GM13976 (cell line): ENCODE results near the gene ZNF710.

Source experiments
- DNase-seq: peaks from one replicate; pipeline ENCODE4 v3.0.0; 2012; ENCODE audit warnings: low spot score
- CTCF ChIP-seq: IDR thresholded peaks from 2 replicates; pipeline ENCODE4 v1.5.1; 2012; ENCODE audit warnings: borderline replicate concordance, mild to moderate bottlenecking; ENCODE audit not compliant: insufficient read depth; ENCODE audit errors: extremely low read depth, missing control alignments, control extremely low read depth
- in situ Hi-C: fragments of 300-500 bp; cut with MboI; formaldehyde crosslinking; loops from one replicate; pipeline ENCODE4 v1.12.0; 2022; ENCODE audit warnings: low sequenced_read_pairs, mixed read lengths, inconsistent platforms; ENCODE audit not compliant: unreplicated experiment

ZNF710 gene

GRCh38 chr15:90015749-90016148 is 14.6 kb downstream of the ZNF710 start:
- in situ Hi-C loops, result no loop called here
- TF ChIP-seq CTCF, result no peak
- no peak for DNase-seq

DNA sequence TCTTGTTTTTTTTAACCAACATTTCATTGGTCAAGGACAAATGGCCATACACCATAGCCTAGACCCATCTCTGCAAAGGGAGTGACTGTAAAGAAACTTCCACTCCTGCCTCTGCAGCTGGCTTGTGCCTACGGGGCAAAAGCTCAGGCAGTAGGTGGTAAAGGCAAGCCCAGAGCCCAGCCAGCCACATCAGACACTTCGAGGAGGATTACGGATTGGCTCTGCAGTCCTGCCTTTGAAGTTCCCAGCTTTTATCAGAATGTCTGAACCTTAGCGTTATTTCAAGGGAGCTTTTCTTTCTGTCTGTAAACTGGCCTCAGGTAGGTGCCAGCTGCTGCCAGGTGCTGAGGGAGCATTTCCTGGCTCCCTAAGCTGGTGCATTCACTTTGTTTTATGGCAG is 15.6 kb downstream of the ZNF710 start:
- no peak for TF ChIP-seq CTCF
- DNase-seq, result no peak
- in situ Hi-C loops, result no loop called here

- DNase-seq, result no peak
- in situ Hi-C loops, result no loop called here
- TF ChIP-seq CTCF, result no peak
Observed at GRCh38 chr15:90018216-90018831, 17.2 kb downstream of the ZNF710 start.

GRCh38 chr15:90019611-90020010 is 18.5 kb downstream of the ZNF710 start:
- in situ Hi-C loops, result no loop called here
- no peak for DNase-seq
- TF ChIP-seq CTCF, result no peak

GRCh38 chr15:90020021-90020735 is 19.1 kb downstream of the ZNF710 start:
- TF ChIP-seq CTCF, result no peak
- DNase-seq, result no peak
- in situ Hi-C loops, result no loop called here

DNA sequence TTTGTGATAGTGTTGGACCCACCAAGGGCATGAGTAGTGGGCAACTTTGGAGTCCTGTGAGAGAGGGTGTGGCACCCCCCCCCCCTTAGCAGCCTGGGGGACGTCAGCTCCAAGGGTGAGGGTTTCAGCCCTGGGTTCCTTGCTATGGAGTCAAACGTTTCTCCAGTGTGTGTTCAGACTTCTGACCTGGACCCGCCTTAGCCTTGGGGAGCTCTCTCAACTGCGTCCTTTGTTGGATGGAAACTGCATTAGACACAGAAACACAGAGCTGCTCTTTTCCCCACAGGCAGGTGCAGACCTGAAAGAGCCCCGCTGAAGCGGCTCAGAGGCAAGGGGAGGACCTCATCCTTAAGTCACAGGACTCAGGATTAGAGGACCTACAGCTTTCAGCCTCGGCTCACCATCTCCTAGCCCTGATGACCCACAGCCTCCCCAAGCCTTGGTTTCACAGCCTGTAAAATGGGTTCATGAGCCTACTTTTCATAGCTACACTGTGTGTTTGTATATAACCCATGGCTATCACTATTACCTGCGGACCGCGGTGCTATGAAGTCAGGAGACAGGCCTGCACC is 19.9 kb downstream of the ZNF710 start:
- TF ChIP-seq CTCF, result no peak
- in situ Hi-C loops, result no loop called here
- DNase-seq, result no peak
